ENCODE measurements around the gene RYR2.

Gene RYR2

GRCh38 chr1:237164406-237165352 is 122.7 kb downstream of the RYR2 start:
- no peak overlapping the region for H2AFZ ChIP-seq (ENCODE audit: low read depth, low read length)
- peaks cover 3% of the 10 kb centered on the region for H3K27me3 ChIP-seq (ENCODE audit: low read depth, low read length)
- H4K20me1 ChIP-seq (ENCODE audit: insufficient read depth, low read length) = no peaks in the 10 kb centered on the region
- H3K4me1 ChIP-seq (ENCODE audit: low read length) = no peaks in the 10 kb centered on the region
- H3K4me3 ChIP-seq (ENCODE audit: low read length) = no peak overlapping the region
- no peaks in the 10 kb centered on the region for H3K79me2 ChIP-seq (ENCODE audit: low read length)
- H3K9me3 ChIP-seq (ENCODE audit: insufficient read depth, low read length) = no peaks in the 10 kb centered on the region
- H3K27ac ChIP-seq (ENCODE audit: low read length) = no peak overlapping the region
- no peak overlapping the region for H3K4me2 ChIP-seq (ENCODE audit: low read length)
- H3K9ac ChIP-seq (ENCODE audit: low read length) = no peak overlapping the region
- H3K36me3 ChIP-seq (replicated peaks; ENCODE audit: low read depth, low read length) = no peaks in the 10 kb centered on the region
- TF ChIP-seq, protein P1, sequence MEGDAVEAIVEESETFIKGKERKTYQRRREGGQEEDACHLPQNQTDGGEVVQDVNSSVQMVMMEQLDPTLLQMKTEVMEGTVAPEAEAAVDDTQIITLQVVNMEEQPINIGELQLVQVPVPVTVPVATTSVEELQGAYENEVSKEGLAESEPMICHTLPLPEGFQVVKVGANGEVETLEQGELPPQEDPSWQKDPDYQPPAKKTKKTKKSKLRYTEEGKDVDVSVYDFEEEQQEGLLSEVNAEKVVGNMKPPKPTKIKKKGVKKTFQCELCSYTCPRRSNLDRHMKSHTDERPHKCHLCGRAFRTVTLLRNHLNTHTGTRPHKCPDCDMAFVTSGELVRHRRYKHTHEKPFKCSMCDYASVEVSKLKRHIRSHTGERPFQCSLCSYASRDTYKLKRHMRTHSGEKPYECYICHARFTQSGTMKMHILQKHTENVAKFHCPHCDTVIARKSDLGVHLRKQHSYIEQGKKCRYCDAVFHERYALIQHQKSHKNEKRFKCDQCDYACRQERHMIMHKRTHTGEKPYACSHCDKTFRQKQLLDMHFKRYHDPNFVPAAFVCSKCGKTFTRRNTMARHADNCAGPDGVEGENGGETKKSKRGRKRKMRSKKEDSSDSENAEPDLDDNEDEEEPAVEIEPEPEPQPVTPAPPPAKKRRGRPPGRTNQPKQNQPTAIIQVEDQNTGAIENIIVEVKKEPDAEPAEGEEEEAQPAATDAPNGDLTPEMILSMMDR (IDR thresholded peaks at IDR 0.05; ENCODE audit: low read depth, low read length) = no peak
- TF ChIP-seq EZH2phosphoT487 (IDR thresholded peaks at IDR 0.05; ENCODE audit: low read depth) = no peak

DNA sequence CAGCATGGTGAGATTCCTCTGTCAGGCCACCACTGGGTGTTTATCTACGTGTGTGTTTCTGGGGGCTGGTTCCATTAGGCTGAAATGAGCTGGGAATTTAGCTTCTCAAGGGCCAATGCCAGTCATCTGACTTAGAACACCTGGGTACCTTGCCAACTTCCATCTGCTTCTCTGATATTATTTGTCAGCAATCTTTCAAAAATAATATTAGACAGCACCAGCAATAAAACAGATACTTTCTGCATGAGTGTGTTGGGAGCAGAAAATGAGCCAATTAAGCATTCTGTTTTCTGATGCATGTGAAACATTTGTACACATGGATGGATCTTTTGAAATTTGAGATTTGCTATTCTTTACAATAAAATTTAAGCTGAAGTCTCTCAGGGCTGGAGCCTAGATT is 124.1 kb downstream of the RYR2 start:
- TF ChIP-seq, protein P1 (IDR thresholded peaks at IDR 0.05; ENCODE audit: low read depth, low read length) = no peak
- TF ChIP-seq EZH2phosphoT487 (IDR thresholded peaks at IDR 0.05; ENCODE audit: low read depth) = no peak
- Histone ChIP-seq H3K4me1 (ENCODE audit: low read length) (no peaks in the 10 kb centered on the region), H3K27me3 (ENCODE audit: low read depth, low read length) (peaks cover 14% of the 10 kb centered on the region), H3K36me3 (replicated peaks; ENCODE audit: low read depth, low read length) (no peaks in the 10 kb centered on the region), H3K9me3 (ENCODE audit: insufficient read depth, low read length) (no peaks in the 10 kb centered on the region), H3K79me2 (ENCODE audit: low read length) (no peaks in the 10 kb centered on the region), H3K4me2 (ENCODE audit: low read length) (no peak overlapping the region), H3K27ac (ENCODE audit: low read length) (no peak overlapping the region), H3K9ac (ENCODE audit: low read length) (no peak overlapping the region), H3K4me3 (ENCODE audit: low read length) (no peak overlapping the region), H4K20me1 (ENCODE audit: insufficient read depth, low read length) (no peaks in the 10 kb centered on the region), H2AFZ (ENCODE audit: low read depth, low read length) (no peak overlapping the region)

DNA sequence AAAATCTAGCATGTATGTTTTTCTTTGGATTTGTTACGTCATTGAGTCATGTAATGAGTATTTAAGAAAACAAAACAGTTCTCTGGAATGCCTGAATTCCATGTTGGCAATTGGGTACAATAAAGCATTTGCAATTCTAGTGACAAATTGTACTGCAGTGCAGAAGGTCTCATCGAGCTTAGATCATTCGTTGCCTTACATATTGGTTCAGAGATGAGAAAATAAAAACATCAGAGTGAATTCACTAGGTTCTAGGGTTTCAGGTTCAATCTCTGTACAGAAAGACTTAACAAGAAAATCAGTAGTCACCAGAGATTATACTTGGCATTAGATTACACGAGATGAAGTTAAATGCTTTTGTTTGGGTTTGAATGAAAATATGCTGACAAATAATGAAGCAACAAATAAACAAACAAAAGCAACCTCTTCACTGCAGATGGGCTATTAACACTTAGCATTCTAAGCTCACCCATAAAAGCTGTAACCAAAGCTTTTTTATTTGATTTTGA is 124.7 kb downstream of the RYR2 start:
- Histone ChIP-seq H3K4me2 (ENCODE audit: low read length) (no peak overlapping the region), H4K20me1 (ENCODE audit: insufficient read depth, low read length) (no peaks in the 10 kb centered on the region), H3K4me3 (ENCODE audit: low read length) (no peak overlapping the region), H2AFZ (ENCODE audit: low read depth, low read length) (no peak overlapping the region), H3K79me2 (ENCODE audit: low read length) (no peaks in the 10 kb centered on the region), H3K9me3 (ENCODE audit: insufficient read depth, low read length) (no peaks in the 10 kb centered on the region), H3K4me1 (ENCODE audit: low read length) (no peaks in the 10 kb centered on the region), H3K27me3 (ENCODE audit: low read depth, low read length) (peaks cover 14% of the 10 kb centered on the region), H3K36me3 (replicated peaks; ENCODE audit: low read depth, low read length) (no peaks in the 10 kb centered on the region), H3K9ac (ENCODE audit: low read length) (no peak overlapping the region), H3K27ac (ENCODE audit: low read length) (no peak overlapping the region)
- TF ChIP-seq EZH2phosphoT487 (IDR thresholded peaks at IDR 0.05; ENCODE audit: low read depth) = no peak
- TF ChIP-seq, protein P1 (IDR thresholded peaks at IDR 0.05; ENCODE audit: low read depth, low read length) = no peak

GRCh38 chr1:237170149-237170548 is 128.2 kb downstream of the RYR2 start:
- no peak overlapping the region for H3K9ac ChIP-seq (ENCODE audit: low read length)
- no peaks in the 10 kb centered on the region for H3K4me1 ChIP-seq (ENCODE audit: low read length)
- H4K20me1 ChIP-seq (ENCODE audit: insufficient read depth, low read length) = no peaks in the 10 kb centered on the region
- no peaks in the 10 kb centered on the region for H3K79me2 ChIP-seq (ENCODE audit: low read length)
- no peak overlapping the region for H3K4me2 ChIP-seq (ENCODE audit: low read length)
- peaks cover 29% of the 10 kb centered on the region for H3K27me3 ChIP-seq (ENCODE audit: low read depth, low read length)
- no peaks in the 10 kb centered on the region for H3K9me3 ChIP-seq (ENCODE audit: insufficient read depth, low read length)
- no peak overlapping the region for H3K4me3 ChIP-seq (ENCODE audit: low read length)
- TF ChIP-seq, protein P1 (IDR thresholded peaks at IDR 0.05; ENCODE audit: low read depth, low read length) = no peak
- no peak for TF ChIP-seq EZH2phosphoT487 (IDR thresholded peaks at IDR 0.05; ENCODE audit: low read depth)
- no peak overlapping the region for H2AFZ ChIP-seq (ENCODE audit: low read depth, low read length)
- no peak overlapping the region for H3K27ac ChIP-seq (ENCODE audit: low read length)
- no peaks in the 10 kb centered on the region for H3K36me3 ChIP-seq (replicated peaks; ENCODE audit: low read depth, low read length)

Measured in OCI-LY3 (cell line).